Measurements from ENCODE around the gene TMEM8B.
A peak's percentile ranks its signal among the peaks of the same experiment; 100 is the strongest.

Gene TMEM8B

GRCh38 chr9:35811381-35812024 lies 17.5 kb upstream of the TMEM8B start:
- no peak for DNase-seq (ENCODE audit: low read depth)

- peak; percentile 84 for DNase-seq (ENCODE audit: low read depth)
Measured at GRCh38 chr9:35812025-35812602, 16.9 kb upstream of the TMEM8B start, which contains the start of gene SPAG8. TSS of gene SPAG8 (minus strand) at chr9:35812262. CDS start at chr9:35812147, 115 bp downstream.

- DNase-seq (ENCODE audit: low read depth), result no peak
Measured at GRCh38 chr9:35813434-35814105, 15.5 kb upstream of the TMEM8B start.

DNA sequence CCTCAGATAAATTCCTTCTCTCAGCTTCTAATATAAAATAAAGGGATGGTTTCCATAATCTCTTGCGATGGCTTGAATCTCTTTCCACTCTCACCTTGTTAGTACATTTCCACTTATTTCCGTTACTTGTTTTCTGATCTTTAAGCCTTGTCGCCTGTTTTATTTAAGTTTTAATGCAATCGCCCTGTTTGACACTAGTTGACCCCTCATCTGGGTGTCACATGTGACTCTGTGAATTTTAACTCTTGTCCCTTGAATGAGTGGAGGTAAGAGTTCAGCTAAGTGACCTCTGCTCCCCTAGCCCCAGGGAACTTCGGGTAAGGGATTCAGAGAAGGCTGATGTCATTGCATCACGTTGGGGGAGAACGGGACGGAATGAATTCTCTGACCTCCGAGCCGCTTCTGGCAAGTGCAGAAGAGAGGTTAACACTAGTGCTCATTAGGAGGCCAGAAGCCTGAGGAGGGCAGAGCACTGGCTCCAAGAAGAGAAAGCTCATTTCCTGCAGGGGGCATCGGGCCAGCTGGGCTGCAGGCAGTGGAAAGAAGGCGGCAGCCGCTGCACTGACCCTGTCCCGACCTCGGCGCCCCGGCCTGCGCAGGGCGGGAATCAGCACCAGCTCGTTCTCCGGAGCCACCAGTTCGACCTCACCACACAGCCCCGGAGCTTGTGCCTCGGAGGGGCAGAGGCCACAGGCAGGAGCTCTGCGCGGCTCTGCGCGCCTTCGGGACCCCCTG lies 14.8 kb upstream of the TMEM8B start:
- DNase-seq (ENCODE audit: low read depth), result no peak

DNA sequence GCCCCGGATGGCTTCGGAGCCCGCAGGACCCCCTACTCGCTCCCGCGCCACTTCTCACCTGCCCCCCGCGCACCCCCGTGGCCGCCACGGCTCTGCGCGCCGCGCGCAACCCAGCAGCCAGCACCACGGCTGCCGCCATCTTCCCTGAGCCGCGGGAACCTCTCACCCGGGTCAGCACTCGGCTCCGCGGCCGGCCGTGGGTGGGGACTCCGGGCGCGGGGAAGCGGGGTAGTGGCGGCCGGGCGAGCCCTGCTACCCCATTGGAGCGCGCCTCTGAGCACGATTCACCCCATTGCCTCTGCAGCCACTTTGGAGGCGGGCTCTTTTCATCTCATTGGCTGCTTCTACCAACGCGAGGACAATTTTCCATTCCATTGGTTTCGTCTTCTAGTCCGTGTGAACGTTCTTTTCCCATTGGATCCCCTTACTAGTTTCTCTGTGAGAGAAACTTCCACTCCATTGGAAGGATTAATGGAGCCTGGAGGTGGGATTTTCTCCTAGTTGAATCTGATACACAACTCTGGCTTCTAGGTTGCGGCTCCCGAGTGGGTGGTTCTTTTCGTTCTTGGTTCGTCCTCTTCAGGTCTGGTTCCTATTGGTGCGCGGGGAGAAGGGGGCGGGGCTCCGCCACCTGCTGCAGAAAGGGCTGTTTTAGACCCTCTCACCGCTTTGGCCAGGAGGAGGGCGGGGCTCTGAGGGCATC lies 14.0 kb upstream of the TMEM8B start, which contains the start of gene HINT2:
HINT2 (minus strand) TSS at position 202 of the 703 bp plus-strand sequence; CDS start at position 139, 63 bp downstream.
- peak; percentile 98 for DNase-seq (ENCODE audit: low read depth)

- DNase-seq (ENCODE audit: low read depth), result no peak
Measured at GRCh38 chr9:35816708-35817107, 12.3 kb upstream of the TMEM8B start.

GRCh38 chr9:35818341-35818740 lies 10.7 kb upstream of the TMEM8B start:
- DNase-seq (ENCODE audit: low read depth), result no peak

GRCh38 chr9:35820076-35820475 lies 9.0 kb upstream of the TMEM8B start:
- DNase-seq (ENCODE audit: low read depth), result no peak

DNA sequence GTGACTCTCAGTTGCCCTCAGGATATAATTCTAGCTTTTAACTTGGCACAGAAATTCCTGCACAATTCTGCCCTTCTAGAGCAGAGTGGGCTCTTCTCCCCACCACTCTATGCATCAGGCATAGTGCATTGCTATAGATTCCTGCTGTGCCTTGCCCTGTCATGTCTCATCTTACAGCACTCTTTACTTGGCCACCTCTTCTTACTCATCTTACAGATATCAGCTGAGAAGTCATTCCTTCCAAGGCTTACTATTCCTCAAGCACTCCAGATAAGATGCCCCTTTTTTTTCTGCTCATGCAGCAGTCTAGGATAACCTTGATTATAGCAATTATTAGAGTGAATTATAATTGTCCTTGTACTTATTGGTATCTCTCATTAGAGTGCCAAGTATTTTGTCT lies 6.1 kb upstream of the TMEM8B start:
- no peak for DNase-seq (ENCODE audit: low read depth)

GRCh38 chr9:35826071-35826701 lies 2.8 kb upstream of the TMEM8B start:
- no peak for DNase-seq (ENCODE audit: low read depth)

GRCh38 chr9:35827486-35827885 lies 1.5 kb upstream of the TMEM8B start:
- DNase-seq (ENCODE audit: low read depth), result no peak

- DNase-seq (ENCODE audit: low read depth), result no peak
Measured at GRCh38 chr9:35828716-35829083, 328 bp upstream of the TMEM8B start, which contains the start of gene FAM221B. TSS of gene FAM221B (minus strand) at chr9:35828732. CDS start at chr9:35826161, 2,571 bp downstream.

DNA sequence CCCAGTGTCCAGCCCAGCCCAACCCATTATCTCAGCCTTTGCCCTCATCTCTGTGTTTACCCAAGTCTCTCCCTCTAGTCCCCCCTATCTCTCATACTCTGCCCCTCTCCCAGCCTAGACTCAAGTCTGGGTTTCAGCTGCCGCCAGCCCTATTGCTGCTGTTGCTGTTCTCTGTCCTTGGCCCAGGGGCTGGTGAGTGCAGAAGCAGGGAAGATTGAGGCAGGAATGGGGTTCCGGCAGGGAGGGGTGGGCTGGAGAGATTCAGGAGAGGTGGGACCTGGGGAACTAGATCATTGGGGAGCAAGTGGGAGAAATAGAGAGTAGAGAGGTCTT lies 702 bp downstream of the TMEM8B start:
- no peak for DNase-seq (ENCODE audit: low read depth)

DNA sequence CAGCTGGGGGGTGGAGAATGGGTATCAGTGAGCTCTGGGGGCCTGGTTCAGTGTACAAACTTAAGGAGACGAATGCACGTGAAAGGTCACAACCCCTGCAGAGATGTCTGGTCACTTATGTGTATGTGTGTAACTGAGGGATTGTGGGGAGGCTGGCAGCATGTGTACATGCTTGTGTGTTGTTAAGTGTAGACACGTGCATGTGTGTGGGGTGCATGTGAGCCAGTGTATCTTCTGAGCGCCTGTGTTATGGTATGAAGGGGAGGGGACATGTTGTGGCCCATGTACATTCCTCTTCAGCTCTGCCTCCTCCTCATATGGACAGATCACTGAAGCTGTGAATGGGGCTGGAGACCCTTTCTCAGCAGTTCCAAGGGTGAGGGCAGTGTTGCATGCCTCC lies 2.0 kb downstream of the TMEM8B start:
- DNase-seq (ENCODE audit: low read depth), result no peak

DNA sequence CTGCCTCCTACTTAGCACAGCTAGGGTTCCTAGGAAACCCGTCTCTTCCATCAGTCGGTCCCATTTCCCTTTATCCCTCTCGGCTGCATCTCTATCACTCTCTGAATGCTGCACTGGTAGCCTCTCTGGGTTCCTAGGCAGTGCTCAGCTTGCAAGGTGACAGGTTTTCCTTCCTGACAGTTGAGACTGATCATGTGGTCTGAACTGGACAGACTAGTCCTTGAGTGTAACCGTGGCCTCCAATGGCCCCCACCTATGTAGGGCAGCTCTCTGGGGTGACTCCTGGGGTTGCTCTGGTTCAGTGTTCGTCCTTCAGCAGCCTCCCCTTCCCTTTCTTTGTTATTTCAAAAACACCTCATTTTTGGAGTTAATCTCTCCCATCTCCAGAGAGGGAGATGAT lies 3.8 kb downstream of the TMEM8B start:
- DNase-seq (ENCODE audit: low read depth), result no peak

DNA sequence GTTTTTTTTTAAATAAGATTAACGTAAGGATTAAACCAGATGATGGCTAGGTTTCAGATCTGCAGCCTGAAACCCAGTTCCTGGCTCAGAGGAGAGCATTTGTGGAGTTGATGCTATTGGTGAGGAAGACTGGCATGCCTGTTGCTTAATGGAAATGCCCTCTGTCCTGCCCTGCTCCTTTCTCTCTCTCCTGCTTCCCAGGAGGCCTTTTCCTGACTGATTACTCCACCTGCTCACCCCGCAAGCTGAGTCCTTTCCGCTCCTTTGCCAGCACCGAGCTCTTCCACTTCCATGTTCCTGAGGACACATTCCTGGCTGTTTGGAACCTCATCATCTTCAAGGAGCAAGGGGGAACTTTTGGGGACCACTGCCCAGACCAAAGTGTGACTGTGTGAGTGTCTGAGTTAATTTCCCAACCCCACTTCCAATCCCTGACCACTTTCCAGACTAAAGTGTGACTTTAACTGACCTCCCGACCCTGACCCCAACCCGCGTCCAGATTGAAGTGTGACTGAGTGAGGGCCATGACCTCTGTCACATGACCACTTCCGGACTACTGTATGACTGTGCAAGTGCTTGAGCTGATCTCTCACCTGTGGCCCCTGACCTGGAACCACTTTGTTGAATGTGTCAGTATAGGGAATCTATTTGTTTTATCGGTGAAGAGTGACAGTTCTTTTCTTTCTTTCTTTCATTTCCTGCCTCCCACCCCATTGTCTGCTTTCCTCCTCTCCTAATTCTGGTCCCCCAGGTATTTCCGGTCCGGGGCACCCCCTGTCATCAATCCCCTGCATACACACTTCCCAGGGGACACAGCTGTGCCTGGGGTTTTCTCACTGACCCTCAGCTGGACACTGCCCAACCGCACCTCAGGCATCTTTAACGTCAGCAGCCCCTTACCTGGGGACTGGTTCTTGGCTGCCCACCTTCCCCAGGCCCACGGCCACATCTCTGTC lies 5.5 kb downstream of the TMEM8B start:
- no peak for DNase-seq (ENCODE audit: low read depth)

DNA sequence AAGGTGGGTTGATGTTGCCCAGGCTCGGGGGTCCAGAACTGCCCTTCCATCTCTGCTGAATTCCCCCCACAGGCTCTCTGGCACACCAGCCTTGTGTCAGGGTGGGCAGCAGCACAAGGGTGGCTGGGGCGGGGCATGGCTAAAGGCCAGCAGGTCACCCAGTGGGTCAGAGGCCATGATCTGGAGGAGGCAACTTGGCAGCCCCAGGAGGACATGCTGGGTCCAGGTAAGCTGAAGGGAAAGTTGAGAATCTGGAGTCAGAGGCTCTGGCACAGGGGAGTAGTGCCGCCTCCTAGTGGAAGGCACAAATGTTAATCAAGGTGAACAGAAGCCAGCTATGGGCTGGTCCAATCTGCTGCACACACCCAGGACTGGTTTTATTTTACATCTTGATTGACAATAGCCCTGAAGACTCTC lies 6.2 kb downstream of the TMEM8B start:
- DNase-seq (ENCODE audit: low read depth), result no peak

- DNase-seq (ENCODE audit: low read depth), result no peak
Measured at GRCh38 chr9:35835766-35836165, 6.7 kb downstream of the TMEM8B start.

DNA sequence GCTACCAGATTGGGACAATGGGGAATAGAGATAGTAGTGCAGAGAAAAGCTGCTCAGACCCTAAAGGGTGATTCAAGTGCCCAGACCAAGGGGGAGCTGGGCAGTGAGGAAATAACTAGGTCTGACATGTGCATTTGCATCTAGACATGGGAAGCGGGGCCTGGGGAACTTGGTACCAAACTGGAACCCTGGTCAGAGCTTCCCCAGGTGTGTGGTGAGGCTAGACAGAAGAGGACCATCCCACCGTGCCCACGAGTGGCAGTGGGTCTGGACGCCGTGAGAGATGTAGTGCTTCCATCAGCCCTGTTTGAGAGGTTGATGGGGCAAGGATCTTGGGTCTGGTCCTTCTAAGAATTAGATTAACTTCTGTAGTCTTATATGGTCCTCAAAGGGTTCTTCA lies 7.6 kb downstream of the TMEM8B start:
- no peak for DNase-seq (ENCODE audit: low read depth)

DNA sequence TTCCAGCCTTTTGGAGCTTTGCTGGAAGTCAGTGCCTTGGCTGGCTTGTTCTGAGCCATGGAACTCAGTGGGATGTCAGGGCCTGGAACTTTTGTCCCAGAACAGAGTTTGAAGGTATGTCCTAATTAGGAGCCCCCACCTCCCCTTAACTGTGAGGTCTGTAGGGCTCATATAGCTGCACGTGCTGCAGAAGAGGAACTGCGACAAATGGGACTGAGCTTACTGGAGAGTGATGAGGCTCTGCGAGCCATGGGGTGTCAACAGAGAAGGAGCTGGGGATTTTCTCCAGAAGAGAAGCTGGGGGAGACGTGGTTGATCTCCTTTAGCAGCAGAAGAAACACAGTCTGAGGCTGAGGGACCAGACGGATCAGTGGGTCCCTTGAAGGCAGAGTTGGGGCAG lies 10.9 kb downstream of the TMEM8B start:
- no peak for DNase-seq (ENCODE audit: low read depth)
